Measurements from ENCODE around the gene HMCN1. TPM values are rescaled to one million over a fixed set of nuclear protein-coding genes. Genes with fewer than 3 reads are reported as not detected.

The HMCN1 gene
- total and polyA plus RNA-seq, 2 experiments from 2014 or later, result 1.6 to 8.7 TPM

DNA sequence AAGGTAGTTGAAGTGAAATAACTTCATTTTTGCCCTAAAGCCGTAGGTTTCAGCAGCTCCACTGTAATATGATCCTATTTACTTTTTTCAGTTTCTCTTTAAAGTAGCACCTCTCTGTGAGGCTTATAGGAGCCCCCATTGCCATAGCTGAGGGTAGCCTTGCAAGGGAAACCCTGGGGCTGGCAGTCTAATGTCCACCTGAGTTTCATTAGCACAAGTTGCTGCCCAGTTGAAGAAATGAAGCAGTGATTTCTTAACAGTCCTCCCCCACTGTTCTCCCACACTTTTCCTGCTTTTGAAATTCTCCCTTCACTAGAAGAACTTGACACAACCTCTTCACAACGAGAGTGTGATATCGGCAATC, 1.5 kb downstream of the HMCN1 start:
- no peaks in the 10 kb centered on the region; the same call in 1 of the 2 replicates for H3K9me2 ChIP-seq (ENCODE audit: insufficient read depth)
- no peaks in the 10 kb centered on the region for H4K20me1 ChIP-seq (replicated peaks; ENCODE audit: insufficient read depth)
- Mint-ChIP-seq H3K4me1 (peaks cover 19% of the 10 kb centered on the region), H3K27me3 (ENCODE audit: insufficient read depth, low read depth, poor library complexity) (peaks cover 2% of the 10 kb centered on the region), H3K27ac (no peak overlapping the region), H3K4me3 (peak overlapping the region; percentile 73), H3K36me3 (ENCODE audit: low read depth) (peaks cover 5% of the 10 kb centered on the region; the same call in 1 of the 3 replicates), H3K9me3 (no peaks in the 10 kb centered on the region; the same call in 1 of the 3 replicates)
- TF ChIP-seq EZH2 (IDR thresholded peaks at IDR 0.05; ENCODE audit: low read depth, unreplicated experiment) (no peak), JUNB (IDR thresholded peaks at IDR 0.05; ENCODE audit: unreplicated experiment) (no peak), EZH2phosphoT487 (IDR thresholded peaks at IDR 0.05; ENCODE audit: unreplicated experiment) (no peak), POLR2AphosphoS5 (IDR thresholded peaks at IDR 0.05; ENCODE audit: low read depth) (no peak), ZNF114 (CRISPR knock-in tag; IDR thresholded peaks at IDR 0.05) (no peak), NANOG (IDR thresholded peaks at IDR 0.05; ENCODE audit: borderline replicate concordance) (no peak), ZNF331 (CRISPR knock-in tag; IDR thresholded peaks at IDR 0.05; ENCODE audit: low read depth) (no peak), CREB1 (CRISPR knock-in tag; IDR thresholded peaks at IDR 0.05; ENCODE audit: low read depth) (no peak), STAT1 (IDR thresholded peaks at IDR 0.05; ENCODE audit: unreplicated experiment) (no peak)
- TF ChIP-seq, protein P1, sequence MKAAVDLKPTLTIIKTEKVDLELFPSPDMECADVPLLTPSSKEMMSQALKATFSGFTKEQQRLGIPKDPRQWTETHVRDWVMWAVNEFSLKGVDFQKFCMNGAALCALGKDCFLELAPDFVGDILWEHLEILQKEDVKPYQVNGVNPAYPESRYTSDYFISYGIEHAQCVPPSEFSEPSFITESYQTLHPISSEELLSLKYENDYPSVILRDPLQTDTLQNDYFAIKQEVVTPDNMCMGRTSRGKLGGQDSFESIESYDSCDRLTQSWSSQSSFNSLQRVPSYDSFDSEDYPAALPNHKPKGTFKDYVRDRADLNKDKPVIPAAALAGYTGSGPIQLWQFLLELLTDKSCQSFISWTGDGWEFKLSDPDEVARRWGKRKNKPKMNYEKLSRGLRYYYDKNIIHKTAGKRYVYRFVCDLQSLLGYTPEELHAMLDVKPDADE (IDR thresholded peaks at IDR 0.05), result no peak
- TF ChIP-seq, protein P2, sequence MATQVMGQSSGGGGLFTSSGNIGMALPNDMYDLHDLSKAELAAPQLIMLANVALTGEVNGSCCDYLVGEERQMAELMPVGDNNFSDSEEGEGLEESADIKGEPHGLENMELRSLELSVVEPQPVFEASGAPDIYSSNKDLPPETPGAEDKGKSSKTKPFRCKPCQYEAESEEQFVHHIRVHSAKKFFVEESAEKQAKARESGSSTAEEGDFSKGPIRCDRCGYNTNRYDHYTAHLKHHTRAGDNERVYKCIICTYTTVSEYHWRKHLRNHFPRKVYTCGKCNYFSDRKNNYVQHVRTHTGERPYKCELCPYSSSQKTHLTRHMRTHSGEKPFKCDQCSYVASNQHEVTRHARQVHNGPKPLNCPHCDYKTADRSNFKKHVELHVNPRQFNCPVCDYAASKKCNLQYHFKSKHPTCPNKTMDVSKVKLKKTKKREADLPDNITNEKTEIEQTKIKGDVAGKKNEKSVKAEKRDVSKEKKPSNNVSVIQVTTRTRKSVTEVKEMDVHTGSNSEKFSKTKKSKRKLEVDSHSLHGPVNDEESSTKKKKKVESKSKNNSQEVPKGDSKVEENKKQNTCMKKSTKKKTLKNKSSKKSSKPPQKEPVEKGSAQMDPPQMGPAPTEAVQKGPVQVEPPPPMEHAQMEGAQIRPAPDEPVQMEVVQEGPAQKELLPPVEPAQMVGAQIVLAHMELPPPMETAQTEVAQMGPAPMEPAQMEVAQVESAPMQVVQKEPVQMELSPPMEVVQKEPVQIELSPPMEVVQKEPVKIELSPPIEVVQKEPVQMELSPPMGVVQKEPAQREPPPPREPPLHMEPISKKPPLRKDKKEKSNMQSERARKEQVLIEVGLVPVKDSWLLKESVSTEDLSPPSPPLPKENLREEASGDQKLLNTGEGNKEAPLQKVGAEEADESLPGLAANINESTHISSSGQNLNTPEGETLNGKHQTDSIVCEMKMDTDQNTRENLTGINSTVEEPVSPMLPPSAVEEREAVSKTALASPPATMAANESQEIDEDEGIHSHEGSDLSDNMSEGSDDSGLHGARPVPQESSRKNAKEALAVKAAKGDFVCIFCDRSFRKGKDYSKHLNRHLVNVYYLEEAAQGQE (IDR thresholded peaks at IDR 0.05; ENCODE audit: unreplicated experiment), result no peak
- TF ChIP-seq, protein P3, sequence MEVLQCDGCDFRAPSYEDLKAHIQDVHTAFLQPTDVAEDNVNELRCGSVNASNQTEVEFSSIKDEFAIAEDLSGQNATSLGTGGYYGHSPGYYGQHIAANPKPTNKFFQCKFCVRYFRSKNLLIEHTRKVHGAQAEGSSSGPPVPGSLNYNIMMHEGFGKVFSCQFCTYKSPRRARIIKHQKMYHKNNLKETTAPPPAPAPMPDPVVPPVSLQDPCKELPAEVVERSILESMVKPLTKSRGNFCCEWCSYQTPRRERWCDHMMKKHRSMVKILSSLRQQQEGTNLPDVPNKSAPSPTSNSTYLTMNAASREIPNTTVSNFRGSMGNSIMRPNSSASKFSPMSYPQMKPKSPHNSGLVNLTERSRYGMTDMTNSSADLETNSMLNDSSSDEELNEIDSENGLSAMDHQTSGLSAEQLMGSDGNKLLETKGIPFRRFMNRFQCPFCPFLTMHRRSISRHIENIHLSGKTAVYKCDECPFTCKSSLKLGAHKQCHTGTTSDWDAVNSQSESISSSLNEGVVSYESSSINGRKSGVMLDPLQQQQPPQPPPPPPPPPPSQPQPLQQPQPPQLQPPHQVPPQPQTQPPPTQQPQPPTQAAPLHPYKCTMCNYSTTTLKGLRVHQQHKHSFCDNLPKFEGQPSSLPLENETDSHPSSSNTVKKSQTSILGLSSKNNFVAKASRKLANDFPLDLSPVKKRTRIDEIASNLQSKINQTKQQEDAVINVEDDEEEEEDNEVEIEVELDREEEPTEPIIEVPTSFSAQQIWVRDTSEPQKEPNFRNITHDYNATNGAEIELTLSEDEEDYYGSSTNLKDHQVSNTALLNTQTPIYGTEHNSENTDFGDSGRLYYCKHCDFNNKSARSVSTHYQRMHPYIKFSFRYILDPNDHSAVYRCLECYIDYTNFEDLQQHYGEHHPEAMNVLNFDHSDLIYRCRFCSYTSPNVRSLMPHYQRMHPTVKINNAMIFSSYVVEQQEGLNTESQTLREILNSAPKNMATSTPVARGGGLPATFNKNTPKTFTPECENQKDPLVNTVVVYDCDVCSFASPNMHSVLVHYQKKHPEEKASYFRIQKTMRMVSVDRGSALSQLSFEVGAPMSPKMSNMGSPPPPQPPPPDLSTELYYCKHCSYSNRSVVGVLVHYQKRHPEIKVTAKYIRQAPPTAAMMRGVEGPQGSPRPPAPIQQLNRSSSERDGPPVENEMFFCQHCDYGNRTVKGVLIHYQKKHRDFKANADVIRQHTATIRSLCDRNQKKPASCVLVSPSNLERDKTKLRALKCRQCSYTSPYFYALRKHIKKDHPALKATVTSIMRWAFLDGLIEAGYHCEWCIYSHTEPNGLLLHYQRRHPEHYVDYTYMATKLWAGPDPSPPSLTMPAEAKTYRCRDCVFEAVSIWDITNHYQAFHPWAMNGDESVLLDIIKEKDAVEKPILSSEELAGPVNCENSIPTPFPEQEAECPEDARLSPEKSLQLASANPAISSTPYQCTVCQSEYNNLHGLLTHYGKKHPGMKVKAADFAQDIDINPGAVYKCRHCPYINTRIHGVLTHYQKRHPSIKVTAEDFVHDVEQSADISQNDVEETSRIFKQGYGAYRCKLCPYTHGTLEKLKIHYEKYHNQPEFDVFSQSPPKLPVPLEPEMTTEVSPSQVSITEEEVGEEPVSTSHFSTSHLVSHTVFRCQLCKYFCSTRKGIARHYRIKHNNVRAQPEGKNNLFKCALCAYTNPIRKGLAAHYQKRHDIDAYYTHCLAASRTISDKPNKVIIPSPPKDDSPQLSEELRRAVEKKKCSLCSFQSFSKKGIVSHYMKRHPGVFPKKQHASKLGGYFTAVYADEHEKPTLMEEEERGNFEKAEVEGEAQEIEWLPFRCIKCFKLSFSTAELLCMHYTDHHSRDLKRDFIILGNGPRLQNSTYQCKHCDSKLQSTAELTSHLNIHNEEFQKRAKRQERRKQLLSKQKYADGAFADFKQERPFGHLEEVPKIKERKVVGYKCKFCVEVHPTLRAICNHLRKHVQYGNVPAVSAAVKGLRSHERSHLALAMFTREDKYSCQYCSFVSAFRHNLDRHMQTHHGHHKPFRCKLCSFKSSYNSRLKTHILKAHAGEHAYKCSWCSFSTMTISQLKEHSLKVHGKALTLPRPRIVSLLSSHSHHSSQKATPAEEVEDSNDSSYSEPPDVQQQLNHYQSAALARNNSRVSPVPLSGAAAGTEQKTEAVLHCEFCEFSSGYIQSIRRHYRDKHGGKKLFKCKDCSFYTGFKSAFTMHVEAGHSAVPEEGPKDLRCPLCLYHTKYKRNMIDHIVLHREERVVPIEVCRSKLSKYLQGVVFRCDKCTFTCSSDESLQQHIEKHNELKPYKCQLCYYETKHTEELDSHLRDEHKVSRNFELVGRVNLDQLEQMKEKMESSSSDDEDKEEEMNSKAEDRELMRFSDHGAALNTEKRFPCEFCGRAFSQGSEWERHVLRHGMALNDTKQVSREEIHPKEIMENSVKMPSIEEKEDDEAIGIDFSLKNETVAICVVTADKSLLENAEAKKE (CRISPR knock-in tag; IDR thresholded peaks at IDR 0.05), result no peak
- TF ChIP-seq, protein P4, sequence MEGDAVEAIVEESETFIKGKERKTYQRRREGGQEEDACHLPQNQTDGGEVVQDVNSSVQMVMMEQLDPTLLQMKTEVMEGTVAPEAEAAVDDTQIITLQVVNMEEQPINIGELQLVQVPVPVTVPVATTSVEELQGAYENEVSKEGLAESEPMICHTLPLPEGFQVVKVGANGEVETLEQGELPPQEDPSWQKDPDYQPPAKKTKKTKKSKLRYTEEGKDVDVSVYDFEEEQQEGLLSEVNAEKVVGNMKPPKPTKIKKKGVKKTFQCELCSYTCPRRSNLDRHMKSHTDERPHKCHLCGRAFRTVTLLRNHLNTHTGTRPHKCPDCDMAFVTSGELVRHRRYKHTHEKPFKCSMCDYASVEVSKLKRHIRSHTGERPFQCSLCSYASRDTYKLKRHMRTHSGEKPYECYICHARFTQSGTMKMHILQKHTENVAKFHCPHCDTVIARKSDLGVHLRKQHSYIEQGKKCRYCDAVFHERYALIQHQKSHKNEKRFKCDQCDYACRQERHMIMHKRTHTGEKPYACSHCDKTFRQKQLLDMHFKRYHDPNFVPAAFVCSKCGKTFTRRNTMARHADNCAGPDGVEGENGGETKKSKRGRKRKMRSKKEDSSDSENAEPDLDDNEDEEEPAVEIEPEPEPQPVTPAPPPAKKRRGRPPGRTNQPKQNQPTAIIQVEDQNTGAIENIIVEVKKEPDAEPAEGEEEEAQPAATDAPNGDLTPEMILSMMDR (conservative IDR thresholded peaks at IDR 0.05; ENCODE audit: low read depth in 2 of 2), result no peak
- H3K4me3 ChIP-seq, result peak overlapping the region; percentile 75
- H3K4me1 ChIP-seq (ENCODE audit: insufficient read depth), result peaks cover 20% of the 10 kb centered on the region
- ATAC-seq (peak; percentile 7; the same call in 1 of the 3 replicates), DNase-seq (ENCODE audit: low spot score) (peak; percentile 43)
- no peak overlapping the region; the same call in 1 of the 2 replicates for H2AFZ ChIP-seq
- no peaks in the 10 kb centered on the region for H3K36me3 ChIP-seq (ENCODE audit: insufficient read depth)
- H3K4me2 ChIP-seq, result peak overlapping the region; percentile 86
- no peaks in the 10 kb centered on the region for H3F3A ChIP-seq (replicated peaks; ENCODE audit: low read depth)
- no peaks in the 10 kb centered on the region for H3K79me2 ChIP-seq (replicated peaks; ENCODE audit: insufficient read depth)
- peaks cover 26% of the 10 kb centered on the region for H3K27me3 ChIP-seq (ENCODE audit: insufficient read depth)
- H3K27ac ChIP-seq (ENCODE audit: low read depth), result no peak overlapping the region
